Glutamatergic neuron (in vitro differentiated cells): ENCODE results near the gene ZNF280C. TPM values are rescaled to one million over a fixed set of nuclear protein-coding genes. Genes with fewer than 3 reads are reported as not detected.
A peak's percentile ranks its signal among the peaks of the same experiment; 100 is the strongest.

Experiments used
- DNase-seq: peaks from one replicate; pipeline ENCODE4 v3.0.0; 2022
- H3K27ac Mint-ChIP-seq: one replicate; pipeline ENCODE4 v1.8.0; 2020; ENCODE audit warnings: mild to moderate bottlenecking, mixed read lengths, inconsistent platforms; ENCODE audit not compliant: unreplicated experiment
- H3K27me3 Mint-ChIP-seq: one replicate; pipeline ENCODE4 v1.8.0; 2020; ENCODE audit warnings: mild to moderate bottlenecking, moderate library complexity, mixed read lengths, inconsistent platforms; ENCODE audit not compliant: unreplicated experiment
- H3K36me3 Mint-ChIP-seq: one replicate; pipeline ENCODE4 v1.8.0; 2020; ENCODE audit warnings: mild to moderate bottlenecking, mixed read lengths, inconsistent platforms; ENCODE audit not compliant: unreplicated experiment
- H3K4me1 Mint-ChIP-seq: one replicate; pipeline ENCODE4 v1.8.0; 2020; ENCODE audit warnings: mild to moderate bottlenecking, low read depth, mixed read lengths, inconsistent platforms; ENCODE audit not compliant: unreplicated experiment
- H3K4me3 Mint-ChIP-seq: one replicate; pipeline ENCODE4 v1.8.0; 2020; ENCODE audit warnings: mild to moderate bottlenecking, mixed read lengths, inconsistent platforms; ENCODE audit not compliant: unreplicated experiment
- H3K9me3 Mint-ChIP-seq: one replicate; pipeline ENCODE4 v1.8.0; 2020; ENCODE audit warnings: mild to moderate bottlenecking, moderate library complexity, mixed read lengths, inconsistent platforms; ENCODE audit not compliant: unreplicated experiment
- CTCF ChIP-seq: fragments of 200-600 bp; sonication (generic); IDR thresholded peaks from one replicate; pipeline ENCODE4 v1.5.0; 2021; ENCODE audit not compliant: partially characterized antibody, unreplicated experiment
- total RNA-seq: library from RNA; stranded (reverse); fragmentation: NEBNext Ultra II Directional; extraction: Animal tissue kit (Norgen Biotek cat#: 25700); gene quantifications from one replicate; pipeline ENCODE4 v1.2.1, GENCODE V29; 2021; ENCODE audit not compliant: unreplicated experiment

Gene ZNF280C
- total RNA-seq, 1 donor from 2014 or later = 13.0 TPM

- peaks cover 3% of the 10 kb centered on the region for H3K9me3 Mint-ChIP-seq
- DNase-seq = no peak
- H3K4me1 Mint-ChIP-seq = peaks cover 7% of the 10 kb centered on the region
- no peaks in the 10 kb centered on the region for H3K36me3 Mint-ChIP-seq
- H3K4me3 Mint-ChIP-seq = peak overlapping the region; percentile 89
- no peaks in the 10 kb centered on the region for H3K27me3 Mint-ChIP-seq
- no peak for TF ChIP-seq CTCF
- H3K27ac Mint-ChIP-seq = no peak overlapping the region
These were observed 95.4 kb downstream of the ZNF280C start for GRCh38 chrX:130173190-130173895.

GRCh38 chrX:130172127-130172845 is 96.4 kb downstream of the ZNF280C start:
- no peak for TF ChIP-seq CTCF
- Mint-ChIP-seq H3K9me3 (peaks cover 2% of the 10 kb centered on the region), H3K4me1 (peaks cover 7% of the 10 kb centered on the region), H3K27me3 (no peaks in the 10 kb centered on the region), H3K4me3 (peak overlapping the region; percentile 89), H3K27ac (peak overlapping the region; percentile 78), H3K36me3 (no peaks in the 10 kb centered on the region)
- DNase-seq = peak; percentile 31

GRCh38 chrX:130171446-130172126 is 97.1 kb downstream of the ZNF280C start, which contains the start of gene RAB33A:
TSS of gene RAB33A (plus strand) at chrX:130171962. CDS start at chrX:130172063, 101 bp downstream.
- no peak for TF ChIP-seq CTCF
- peak within 1 kb of the TSS; percentile 89 for H3K4me3 Mint-ChIP-seq
- H3K9me3 Mint-ChIP-seq = peaks cover 2% of the 10 kb centered on the region
- DNase-seq = peak; percentile 41
- no peaks in the 10 kb centered on the region for H3K36me3 Mint-ChIP-seq
- peak within 1 kb of the TSS; percentile 92 for H3K27ac Mint-ChIP-seq
- peaks cover 10% of the 10 kb centered on the region for H3K4me1 Mint-ChIP-seq
- H3K27me3 Mint-ChIP-seq = no peaks in the 10 kb centered on the region

- TF ChIP-seq CTCF = no peak
- peak overlapping the region; percentile 92 for H3K27ac Mint-ChIP-seq
- H3K9me3 Mint-ChIP-seq = peaks cover 5% of the 10 kb centered on the region
- H3K4me3 Mint-ChIP-seq = peak overlapping the region; percentile 88
- DNase-seq = peak; percentile 73
- peaks cover 10% of the 10 kb centered on the region for H3K4me1 Mint-ChIP-seq
- H3K36me3 Mint-ChIP-seq = no peaks in the 10 kb centered on the region
- no peaks in the 10 kb centered on the region for H3K27me3 Mint-ChIP-seq
These were observed 97.8 kb downstream of the ZNF280C start for GRCh38 chrX:130170752-130171445.
